Thyroid gland (tissue), 4 donors: Measurements from ENCODE around the gene TTC21A.

Experiments
- POLR2A ChIP-seq, 2 donors: fragments of 450-650 bp; IDR thresholded peaks; one replicate each; pipeline ENCODE4 v1.6.1; 2017; ENCODE audit warnings: antibody characterized with exemption in 2 of 2, mild to moderate bottlenecking in 2 of 2, moderate library complexity in 1 of 2
- TF ChIP-seq, protein P1 (sequence below), 6 experiments: fragments of 200-600 bp in 3 of 6; fragments of 450-650 bp in 3 of 6; sonication (generic) in 3 of 6; IDR thresholded peaks; one replicate each; pipeline ENCODE4 v1.5.1; 2016 to 2019; ENCODE audit warnings: antibody characterized with exemption in 6 of 6, mild to moderate bottlenecking in 2 of 6, inconsistent platforms in 1 of 6, moderate library complexity in 1 of 6

DNA sequence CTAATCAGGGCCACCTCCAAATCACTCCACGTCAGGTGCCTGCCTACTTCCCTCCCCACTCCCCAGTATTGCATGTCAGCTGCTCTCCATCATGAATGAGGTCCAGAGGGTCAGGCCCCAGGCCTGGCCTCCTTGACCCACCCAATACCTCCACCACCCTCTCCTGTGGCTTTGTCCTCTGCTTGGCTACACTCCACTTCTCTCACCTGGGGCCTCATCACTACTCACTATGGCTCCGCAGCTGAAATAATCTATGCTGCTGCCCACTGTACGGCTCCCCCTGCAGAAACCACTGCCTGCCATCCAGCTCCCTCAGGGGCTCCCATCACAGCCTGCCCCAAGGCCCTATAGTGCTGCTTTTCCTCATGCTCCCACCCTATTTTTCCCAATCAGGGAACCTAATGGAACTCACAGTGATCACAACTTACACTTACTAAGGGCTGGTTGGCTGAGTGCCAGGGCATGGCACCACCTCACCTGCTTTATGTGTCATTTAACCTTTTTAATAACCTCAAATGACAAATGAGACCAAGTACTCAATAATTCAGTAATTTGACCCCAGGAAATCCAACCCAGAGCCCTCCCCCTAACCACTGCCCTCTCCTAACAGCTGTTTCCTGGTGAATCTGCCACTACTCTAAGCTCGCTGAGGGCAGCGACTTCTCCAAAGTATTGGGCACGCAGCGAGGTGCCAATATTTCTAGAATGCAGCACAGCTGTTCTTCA, 2.4 kb upstream of the TTC21A start:
- TF ChIP-seq, protein P1, sequence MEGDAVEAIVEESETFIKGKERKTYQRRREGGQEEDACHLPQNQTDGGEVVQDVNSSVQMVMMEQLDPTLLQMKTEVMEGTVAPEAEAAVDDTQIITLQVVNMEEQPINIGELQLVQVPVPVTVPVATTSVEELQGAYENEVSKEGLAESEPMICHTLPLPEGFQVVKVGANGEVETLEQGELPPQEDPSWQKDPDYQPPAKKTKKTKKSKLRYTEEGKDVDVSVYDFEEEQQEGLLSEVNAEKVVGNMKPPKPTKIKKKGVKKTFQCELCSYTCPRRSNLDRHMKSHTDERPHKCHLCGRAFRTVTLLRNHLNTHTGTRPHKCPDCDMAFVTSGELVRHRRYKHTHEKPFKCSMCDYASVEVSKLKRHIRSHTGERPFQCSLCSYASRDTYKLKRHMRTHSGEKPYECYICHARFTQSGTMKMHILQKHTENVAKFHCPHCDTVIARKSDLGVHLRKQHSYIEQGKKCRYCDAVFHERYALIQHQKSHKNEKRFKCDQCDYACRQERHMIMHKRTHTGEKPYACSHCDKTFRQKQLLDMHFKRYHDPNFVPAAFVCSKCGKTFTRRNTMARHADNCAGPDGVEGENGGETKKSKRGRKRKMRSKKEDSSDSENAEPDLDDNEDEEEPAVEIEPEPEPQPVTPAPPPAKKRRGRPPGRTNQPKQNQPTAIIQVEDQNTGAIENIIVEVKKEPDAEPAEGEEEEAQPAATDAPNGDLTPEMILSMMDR (IDR thresholded peaks at IDR 0.05) = no peak
- TF ChIP-seq POLR2A (IDR thresholded peaks at IDR 0.05) = no peak
